Type B pancreatic cell (in vitro differentiated cells): Measurements from ENCODE around the gene SCN8A. TPM values are rescaled to one million over a fixed set of nuclear protein-coding genes. Genes with fewer than 3 reads are reported as not detected.
"Not testable (repeated sequence)": the region's sequence is repeated elsewhere in the genome, so short reads cannot be mapped to it uniquely, and the experiment has no call there.

Experiments used
- DNase-seq: peaks from one replicate; pipeline ENCODE4 v3.0.0; 2021; ENCODE audit warnings: mixed read lengths; ENCODE audit not compliant: unreplicated experiment; ENCODE audit errors: extremely low spot score
- H3K27ac Mint-ChIP-seq: 2 replicates; pipeline ENCODE4 v1.8.0; 2021; ENCODE audit warnings: mild to moderate bottlenecking, mixed read lengths
- H3K27me3 Mint-ChIP-seq: 2 replicates; pipeline ENCODE4 v1.8.0; 2021; ENCODE audit warnings: mixed read lengths
- H3K36me3 Mint-ChIP-seq: 2 replicates; pipeline ENCODE4 v1.8.0; 2021; ENCODE audit warnings: mixed read lengths
- H3K4me1 Mint-ChIP-seq: one replicate; pipeline ENCODE4 v1.8.0; 2021; ENCODE audit warnings: mixed read lengths; ENCODE audit not compliant: unreplicated experiment
- H3K4me3 Mint-ChIP-seq: 2 replicates; pipeline ENCODE4 v1.8.0; 2021; ENCODE audit warnings: mild to moderate bottlenecking, mixed read lengths
- H3K9me3 Mint-ChIP-seq: 2 replicates; pipeline ENCODE4 v1.8.0; 2021; ENCODE audit warnings: mixed read lengths
- total RNA-seq: library from RNA; stranded (reverse); gene quantifications from 2 replicates; pipeline ENCODE4 v1.2.1, GENCODE V29; 2021; ENCODE audit warnings: low replicate concordance
- TF ChIP-seq, protein P1 (sequence below): fragments of 200-600 bp; sonication (generic); conservative IDR thresholded peaks from 2 replicates; pipeline ENCODE4 v1.5.0; 2021; ENCODE audit warnings: antibody characterized with exemption, mild to moderate bottlenecking

The SCN8A gene
- total RNA-seq, 1 donor from 2014 or later = 3.9 TPM

DNA sequence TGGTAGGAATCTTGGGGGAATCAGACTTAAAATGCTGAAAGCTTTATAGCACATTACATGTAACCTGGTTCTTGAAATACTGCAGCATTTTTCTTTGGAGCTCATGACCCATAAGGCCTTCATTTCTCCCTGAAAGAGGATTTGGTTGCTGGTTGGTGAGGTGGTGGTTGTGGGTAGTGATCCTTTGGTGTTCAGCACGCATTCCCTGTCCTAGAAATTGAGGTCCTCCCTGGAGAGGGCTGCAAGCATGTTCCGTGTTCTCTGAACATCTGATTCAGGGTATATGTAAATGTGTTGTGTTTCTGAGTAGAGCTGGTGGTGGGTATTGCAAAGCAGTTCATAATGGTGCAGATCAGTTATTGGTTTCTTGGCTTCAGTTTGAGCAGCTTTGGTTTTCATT, 2.0 kb downstream of the SCN8A start:
- Mint-ChIP-seq H3K4me1 (peaks cover 10% of the 10 kb centered on the region), H3K36me3 (no peaks in the 10 kb centered on the region), H3K27ac (no peak overlapping the region), H3K27me3 (peaks cover 51% of the 10 kb centered on the region), H3K4me3 (peak overlapping the region; percentile 59), H3K9me3 (no peaks in the 10 kb centered on the region)
- DNase-seq = no peak
- TF ChIP-seq, protein P1, sequence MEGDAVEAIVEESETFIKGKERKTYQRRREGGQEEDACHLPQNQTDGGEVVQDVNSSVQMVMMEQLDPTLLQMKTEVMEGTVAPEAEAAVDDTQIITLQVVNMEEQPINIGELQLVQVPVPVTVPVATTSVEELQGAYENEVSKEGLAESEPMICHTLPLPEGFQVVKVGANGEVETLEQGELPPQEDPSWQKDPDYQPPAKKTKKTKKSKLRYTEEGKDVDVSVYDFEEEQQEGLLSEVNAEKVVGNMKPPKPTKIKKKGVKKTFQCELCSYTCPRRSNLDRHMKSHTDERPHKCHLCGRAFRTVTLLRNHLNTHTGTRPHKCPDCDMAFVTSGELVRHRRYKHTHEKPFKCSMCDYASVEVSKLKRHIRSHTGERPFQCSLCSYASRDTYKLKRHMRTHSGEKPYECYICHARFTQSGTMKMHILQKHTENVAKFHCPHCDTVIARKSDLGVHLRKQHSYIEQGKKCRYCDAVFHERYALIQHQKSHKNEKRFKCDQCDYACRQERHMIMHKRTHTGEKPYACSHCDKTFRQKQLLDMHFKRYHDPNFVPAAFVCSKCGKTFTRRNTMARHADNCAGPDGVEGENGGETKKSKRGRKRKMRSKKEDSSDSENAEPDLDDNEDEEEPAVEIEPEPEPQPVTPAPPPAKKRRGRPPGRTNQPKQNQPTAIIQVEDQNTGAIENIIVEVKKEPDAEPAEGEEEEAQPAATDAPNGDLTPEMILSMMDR = no peak

DNA sequence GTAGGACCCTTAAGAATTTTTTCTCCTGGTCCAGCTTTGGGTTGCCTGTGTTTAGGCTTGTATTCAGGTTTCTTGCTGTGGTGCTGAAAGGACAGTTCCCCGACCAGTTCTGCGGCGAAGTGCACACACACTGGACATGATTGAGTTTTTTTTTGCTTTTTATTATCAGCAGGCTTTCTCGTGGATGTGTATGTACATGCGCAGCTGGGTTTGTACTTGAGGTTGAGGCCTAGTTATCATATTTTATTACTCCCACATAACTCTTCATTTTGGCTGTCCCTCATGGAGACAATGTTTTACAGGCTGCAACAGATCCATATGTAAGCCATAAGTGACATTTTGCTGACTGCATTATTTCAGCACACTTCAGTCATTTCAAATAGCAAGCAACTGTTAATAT, 2.5 kb downstream of the SCN8A start:
- Mint-ChIP-seq H3K27me3 (peaks cover 47% of the 10 kb centered on the region), H3K4me1 (peaks cover 10% of the 10 kb centered on the region), H3K27ac (no peak overlapping the region), H3K9me3 (no peaks in the 10 kb centered on the region), H3K36me3 (no peaks in the 10 kb centered on the region), H3K4me3 (peak overlapping the region; percentile 6)
- TF ChIP-seq, protein P1 = no peak
- no peak for DNase-seq

DNA sequence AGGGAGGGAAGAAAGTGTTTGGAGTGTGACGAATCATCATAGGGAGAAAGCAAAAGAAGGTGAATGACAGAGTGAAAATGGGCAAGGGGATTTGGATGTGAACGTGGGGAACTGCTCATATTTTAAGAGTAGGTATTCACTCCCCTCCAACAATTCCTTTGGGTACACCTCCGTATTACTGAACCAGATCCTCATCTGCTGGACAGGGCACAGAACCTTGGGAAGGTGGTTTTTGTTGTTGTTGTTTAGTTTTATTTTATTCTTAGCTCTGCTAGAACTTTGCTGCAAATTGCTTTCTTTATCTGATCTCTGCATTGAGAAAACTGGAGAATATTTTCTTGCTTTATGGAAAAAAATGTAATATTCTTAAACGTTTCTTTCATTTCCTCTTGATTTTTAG, 7.1 kb downstream of the SCN8A start:
- H3K4me1 Mint-ChIP-seq = no peaks in the 10 kb centered on the region
- TF ChIP-seq, protein P1 = no peak
- H3K4me3 Mint-ChIP-seq = no peak overlapping the region

DNA sequence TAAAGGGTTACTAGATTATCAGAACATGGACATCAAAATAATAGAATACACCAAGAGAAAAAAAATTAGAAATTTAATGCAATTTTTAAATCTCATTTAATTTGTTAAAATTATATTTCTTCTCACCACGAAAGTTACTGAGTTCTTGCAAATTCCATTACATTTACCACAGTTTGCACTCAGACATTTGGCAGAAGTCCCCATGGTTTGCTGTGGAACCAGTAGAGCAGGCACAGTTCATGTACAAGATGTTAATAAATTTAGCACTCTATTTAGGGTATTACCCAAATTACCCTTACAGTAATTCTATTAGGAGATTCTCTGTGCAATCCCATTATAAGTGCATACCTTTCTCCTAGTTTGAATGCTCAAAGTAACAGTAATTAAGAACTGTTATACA, 9.7 kb downstream of the SCN8A start:
- Mint-ChIP-seq H3K4me3 (no peak overlapping the region), H3K27ac (no peak overlapping the region), H3K4me1 (no peaks in the 10 kb centered on the region), H3K36me3 (no peaks in the 10 kb centered on the region), H3K9me3 (peaks cover under 1% of the 10 kb centered on the region), H3K27me3 (peaks cover 10% of the 10 kb centered on the region)
- TF ChIP-seq, protein P1 = no peak
- DNase-seq = no peak

More for the DNA sequence above, 7.1 kb downstream of the SCN8A start:
- DNase-seq = no peak
- Mint-ChIP-seq H3K36me3 (no peaks in the 10 kb centered on the region), H3K9me3 (no peaks in the 10 kb centered on the region), H3K27ac (no peak overlapping the region), H3K27me3 (peaks cover 17% of the 10 kb centered on the region)

DNA sequence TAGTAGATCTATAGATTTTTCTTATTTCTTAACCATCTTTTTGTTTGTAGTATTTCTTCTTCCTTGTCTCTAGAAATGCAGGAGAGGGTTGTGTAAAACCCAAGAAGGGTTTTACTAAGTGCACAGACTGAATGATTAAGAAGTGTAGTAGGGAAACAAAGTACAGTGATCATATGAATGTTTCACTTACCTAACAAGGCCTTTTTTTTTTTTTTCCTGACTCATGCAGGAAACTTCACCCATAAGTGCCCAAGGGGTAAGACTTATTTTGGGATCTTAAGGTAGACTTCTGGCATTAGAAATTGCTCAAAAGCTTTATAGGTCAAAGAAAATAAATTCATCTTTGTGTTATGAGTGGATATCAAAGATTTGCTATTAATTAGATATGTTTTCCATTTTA, 10.2 kb downstream of the SCN8A start:
- no peak overlapping the region for H3K4me3 Mint-ChIP-seq
- H3K27me3 Mint-ChIP-seq = peaks cover 8% of the 10 kb centered on the region
- no peaks in the 10 kb centered on the region for H3K4me1 Mint-ChIP-seq
- H3K9me3 Mint-ChIP-seq = peaks cover 5% of the 10 kb centered on the region
- H3K36me3 Mint-ChIP-seq = no peaks in the 10 kb centered on the region
- TF ChIP-seq, protein P1 = no peak
- no peak for DNase-seq
- no peak overlapping the region for H3K27ac Mint-ChIP-seq

DNA sequence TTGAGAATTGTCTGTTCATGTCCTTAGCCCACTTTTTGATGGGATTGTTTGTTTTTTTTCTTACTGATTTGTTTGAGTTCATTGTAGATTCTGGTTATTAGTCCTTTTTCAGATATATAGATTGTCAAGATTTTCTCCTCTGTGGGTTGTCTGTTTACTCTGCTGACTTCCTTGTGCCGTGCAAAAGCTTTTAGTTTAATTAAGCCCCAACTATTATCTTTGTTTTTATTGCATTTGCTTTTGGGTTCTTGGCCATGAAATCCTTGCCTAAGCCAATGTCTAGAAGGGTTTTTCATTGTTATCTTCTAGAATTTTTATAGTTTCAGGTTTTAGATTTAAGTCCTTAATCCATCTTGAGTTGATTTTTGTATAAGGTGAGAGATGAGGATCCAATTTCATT, 14.9 kb downstream of the SCN8A start:
- DNase-seq, H3K4me3 Mint-ChIP-seq, H3K36me3 Mint-ChIP-seq, H3K27ac Mint-ChIP-seq, H3K27me3 Mint-ChIP-seq, H3K4me1 Mint-ChIP-seq: not testable (repeated sequence)
- peaks cover 14% of the 10 kb centered on the region for H3K9me3 Mint-ChIP-seq

DNA sequence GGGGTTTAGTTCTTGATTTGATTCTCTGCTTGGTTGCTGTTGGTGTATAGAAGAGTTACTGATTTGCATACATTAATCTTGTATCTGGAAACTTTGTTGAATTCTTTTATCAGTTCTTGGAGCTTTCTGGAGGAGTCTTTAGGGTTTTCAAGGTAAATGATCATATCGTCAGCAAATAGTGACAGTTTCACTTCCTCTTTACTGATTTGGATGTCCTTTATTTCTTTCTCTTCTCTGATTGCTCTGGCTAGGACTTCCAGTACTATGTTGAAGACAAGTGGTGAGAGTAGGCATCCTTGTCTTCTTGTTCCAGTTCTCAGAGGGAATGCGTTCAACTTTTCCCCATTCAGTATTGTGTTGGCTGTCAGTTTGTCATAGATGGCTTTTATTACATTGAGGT, 16.2 kb downstream of the SCN8A start:
- not testable (repeated sequence) for H3K27ac Mint-ChIP-seq, H3K4me3 Mint-ChIP-seq, H3K4me1 Mint-ChIP-seq, H3K27me3 Mint-ChIP-seq, H3K36me3 Mint-ChIP-seq, DNase-seq
- peaks cover 14% of the 10 kb centered on the region for H3K9me3 Mint-ChIP-seq
